ENCODE measurements around the gene VDAC1.
"Not testable (repeated sequence)": the region's sequence is repeated elsewhere in the genome, so short reads cannot be mapped to it uniquely, and the experiment has no call there.

- not testable (repeated sequence) for TF ChIP-seq CTCF (conservative IDR thresholded peaks at IDR 0.05 in 1 of 2, IDR thresholded peaks at IDR 0.05 in 1 of 2; ENCODE audit: low read depth in 1 of 2, low read length in 2 of 2); EZH2 (IDR thresholded peaks at IDR 0.05; ENCODE audit: low read length, missing control alignments)
Observed at GRCh38 chr5:133937628-133938027, 67.1 kb downstream of the VDAC1 start.

All from fibroblast of lung (primary cell).